ENCODE data around the gene PHLPP1. TPM values are rescaled to one million over a fixed set of nuclear protein-coding genes. Genes with fewer than 3 reads are reported as not detected.
A peak's percentile ranks its signal among the peaks of the same experiment; 100 is the strongest.

The PHLPP1 gene
- total and polyA plus RNA-seq, 9 of the 15 experiments (the other 6 are each of a cell fraction or from before 2014, with no cell fraction given): 0.56 to 9.0 (median 4.5) TPM

- TF ChIP-seq ZNF518B (CRISPR knock-in tag; IDR thresholded peaks at IDR 0.05) (no peak), HDAC1 (IDR thresholded peaks at IDR 0.05) (no peak), NCOA1 (IDR thresholded peaks at IDR 0.05; ENCODE audit: low read depth) (no peak), NCOA4 (IDR thresholded peaks at IDR 0.05; ENCODE audit: partially characterized antibody) (no peak), TCF15 (CRISPR knock-in tag; IDR thresholded peaks at IDR 0.05) (no peak), HMGN3 (IDR thresholded peaks at IDR 0.05; ENCODE audit: borderline replicate concordance, extremely low read depth, insufficient read length, low read depth, low read length) (no peak), TRIM28 (IDR thresholded peaks at IDR 0.05) (no peak), HNRNPH1 (optimal IDR thresholded peaks at IDR 0.05; ENCODE audit: low read depth, low read length) (no peak), GATAD2A (IDR thresholded peaks at IDR 0.05) (no peak), E2F5 (CRISPR knock-in tag; IDR thresholded peaks at IDR 0.05) (no peak), TEAD1 (CRISPR knock-in tag; IDR thresholded peaks at IDR 0.05) (no peak), MTF1 (CRISPR knock-in tag; IDR thresholded peaks at IDR 0.05; ENCODE audit: borderline replicate concordance) (no peak), CTCF (IDR thresholded peaks at IDR 0.05 in 2 of 3, conservative IDR thresholded peaks at IDR 0.05 in 1 of 3; ENCODE audit: insufficient read depth in 2 of 3, low read depth in 1 of 3, low read length in 3 of 3) (peak; percentile 58 to 77 (median 63)), EZH2 (IDR thresholded peaks at IDR 0.05; ENCODE audit: borderline replicate concordance, low read depth, low read length) (no peak), SMARCC2 (IDR thresholded peaks at IDR 0.05; ENCODE audit: low read depth) (no peak), THRAP3 (IDR thresholded peaks at IDR 0.05; ENCODE audit: borderline replicate concordance) (no peak)
Measured at GRCh38 chr18:63016270-63016669, 300.9 kb downstream of the PHLPP1 start (continued).
